ENCODE data around the gene REEP5. TPM values are rescaled to one million over a fixed set of nuclear protein-coding genes. Genes with fewer than 3 reads are reported as not detected.
"Not testable (repeated sequence)": the region's sequence is repeated elsewhere in the genome, so short reads cannot be mapped to it uniquely, and the experiment has no call there.

Gene REEP5
- total RNA-seq, 1 experiment from 2014 or later, result 46.2 TPM

DNA sequence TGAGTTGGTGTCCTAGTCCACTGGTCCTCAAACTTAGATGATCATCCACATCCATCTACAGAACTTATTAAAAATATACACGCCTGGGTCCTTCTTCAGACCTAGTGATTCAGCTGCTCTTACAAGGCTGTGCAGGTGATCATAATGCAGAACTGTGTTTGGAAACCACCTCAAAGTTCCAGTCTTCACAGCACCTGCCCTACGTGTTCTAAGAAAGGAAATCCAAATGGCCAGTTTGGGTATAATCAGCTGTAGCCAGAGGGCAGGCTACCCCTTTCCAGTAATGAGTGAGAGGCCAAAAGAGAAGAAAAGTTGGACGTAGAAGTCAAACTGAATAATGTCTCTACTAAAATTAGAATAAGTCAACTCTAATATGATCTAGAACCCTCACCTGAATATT lies 15.4 kb downstream of the REEP5 start:
- Histone ChIP-seq H2BK12ac (ENCODE audit: insufficient read length, low read depth, low read length) (no peak overlapping the region), H2BK20ac (ENCODE audit: low read depth, low read length, poor library complexity, severe bottlenecking) (no peak overlapping the region), H2BK5ac (ENCODE audit: insufficient read length, low read length) (no peak overlapping the region), H3K18ac (ENCODE audit: insufficient read length, low read depth, low read length) (no peak overlapping the region), H2BK120ac (ENCODE audit: low read depth, low read length, poor library complexity, severe bottlenecking) (no peak overlapping the region), H3K14ac (ENCODE audit: insufficient read depth, low read length) (no peak overlapping the region), H3K79me1 (ENCODE audit: insufficient read depth, low read depth, low read length, poor library complexity, severe bottlenecking) (no peaks in the 10 kb centered on the region), H3K23ac (ENCODE audit: insufficient read length, low read depth, low read length) (no peak overlapping the region), H2AFZ (ENCODE audit: low read length) (no peak overlapping the region), H3K27ac (ENCODE audit: insufficient read length, low read depth, low read length) (no peak overlapping the region), H3K23me2 (ENCODE audit: insufficient read length, low read depth, low read length, poor library complexity, severe bottlenecking) (no peaks in the 10 kb centered on the region), H4K91ac (ENCODE audit: insufficient read length, low read depth, low read length) (no peak overlapping the region), H3K4me1 (ENCODE audit: insufficient read depth, low read length) (no peaks in the 10 kb centered on the region), H3K9me3 (ENCODE audit: control insufficient read depth, low read depth, low read length) (no peaks in the 10 kb centered on the region), H4K5ac (ENCODE audit: insufficient read length, low read depth, low read length) (no peak overlapping the region), H2AK5ac (ENCODE audit: insufficient read length, low read length) (no peak overlapping the region), H3K9ac (ENCODE audit: extremely low read depth, insufficient read length, low read length) (no peak overlapping the region), H2BK15ac (ENCODE audit: low read depth, low read length) (no peak overlapping the region), H3K4ac (ENCODE audit: low read depth, low read length) (no peak overlapping the region), H3K27me3 (ENCODE audit: insufficient read depth, low read length) (no peaks in the 10 kb centered on the region), H3K4me2 (ENCODE audit: insufficient read depth, insufficient read length, low read length) (no peak overlapping the region), H3K79me2 (ENCODE audit: insufficient read depth, low read length) (no peaks in the 10 kb centered on the region), H4K8ac (replicated peaks; ENCODE audit: insufficient read length, low read depth, low read length) (no peak overlapping the region), H4K20me1 (ENCODE audit: control insufficient read depth, insufficient read depth, insufficient read length) (no peaks in the 10 kb centered on the region), H3T11ph (ENCODE audit: low read length) (no peak overlapping the region), H3K56ac (ENCODE audit: insufficient read length, low read depth, low read length) (no peak overlapping the region)
- Mint-ChIP-seq H3K36me3 (ENCODE audit: insufficient read depth in 1 of 3, low read depth in 3 of 3) (peaks cover 1 to 25% (median 13%) of the 10 kb centered on the region in 3 experiments; a peak in 6 of 7 replicates), H3K4me3 (no peak overlapping the region), H3K27ac (no peak overlapping the region), H3K27me3 (ENCODE audit: low read depth) (no peaks in the 10 kb centered on the region), H3K9me3 (no peaks in the 10 kb centered on the region), H3K4me1 (no peaks in the 10 kb centered on the region)
- no peak for DNase-seq
- TF ChIP-seq, protein P1, sequence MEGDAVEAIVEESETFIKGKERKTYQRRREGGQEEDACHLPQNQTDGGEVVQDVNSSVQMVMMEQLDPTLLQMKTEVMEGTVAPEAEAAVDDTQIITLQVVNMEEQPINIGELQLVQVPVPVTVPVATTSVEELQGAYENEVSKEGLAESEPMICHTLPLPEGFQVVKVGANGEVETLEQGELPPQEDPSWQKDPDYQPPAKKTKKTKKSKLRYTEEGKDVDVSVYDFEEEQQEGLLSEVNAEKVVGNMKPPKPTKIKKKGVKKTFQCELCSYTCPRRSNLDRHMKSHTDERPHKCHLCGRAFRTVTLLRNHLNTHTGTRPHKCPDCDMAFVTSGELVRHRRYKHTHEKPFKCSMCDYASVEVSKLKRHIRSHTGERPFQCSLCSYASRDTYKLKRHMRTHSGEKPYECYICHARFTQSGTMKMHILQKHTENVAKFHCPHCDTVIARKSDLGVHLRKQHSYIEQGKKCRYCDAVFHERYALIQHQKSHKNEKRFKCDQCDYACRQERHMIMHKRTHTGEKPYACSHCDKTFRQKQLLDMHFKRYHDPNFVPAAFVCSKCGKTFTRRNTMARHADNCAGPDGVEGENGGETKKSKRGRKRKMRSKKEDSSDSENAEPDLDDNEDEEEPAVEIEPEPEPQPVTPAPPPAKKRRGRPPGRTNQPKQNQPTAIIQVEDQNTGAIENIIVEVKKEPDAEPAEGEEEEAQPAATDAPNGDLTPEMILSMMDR (conservative IDR thresholded peaks at IDR 0.05), result no peak
- WGBS (ENCODE audit: extremely low coverage, insufficient read length, low lambda C conversion rate), result no CpG with 5 or more reads among the region's 3 CpGs

DNA sequence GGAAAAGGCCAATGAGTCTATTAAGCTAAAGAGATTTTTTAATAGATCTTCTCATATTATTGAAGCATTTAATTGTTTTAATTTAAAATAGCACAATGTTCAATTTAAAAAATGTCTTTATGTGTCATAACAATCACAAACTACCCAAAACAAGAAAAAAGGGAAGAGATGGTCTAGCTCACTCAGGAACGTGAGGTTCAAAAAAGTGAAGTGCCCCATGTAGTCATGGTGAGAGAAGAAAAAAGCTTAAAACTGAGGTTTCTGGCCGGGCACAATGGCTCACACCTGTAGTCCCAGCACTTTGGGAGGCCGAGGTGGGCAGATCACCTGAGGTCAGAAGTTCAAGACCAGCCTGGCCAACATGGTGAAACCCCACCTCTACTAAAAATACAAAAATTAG lies 17.0 kb downstream of the REEP5 start:
- not testable (repeated sequence) for H2BK120ac ChIP-seq (ENCODE audit: low read depth, low read length, poor library complexity, severe bottlenecking); H3K27me3 ChIP-seq (ENCODE audit: insufficient read depth, low read length); H3K9me3 Mint-ChIP-seq; H2BK12ac ChIP-seq (ENCODE audit: insufficient read length, low read depth, low read length); H3K4ac ChIP-seq (ENCODE audit: low read depth, low read length); H2BK20ac ChIP-seq (ENCODE audit: low read depth, low read length, poor library complexity, severe bottlenecking); H3K9ac ChIP-seq (ENCODE audit: extremely low read depth, insufficient read length, low read length); H2AFZ ChIP-seq (ENCODE audit: low read length); H3K4me1 ChIP-seq (ENCODE audit: insufficient read depth, low read length); H3K4me3 Mint-ChIP-seq; H3K4me1 Mint-ChIP-seq; H3K79me1 ChIP-seq (ENCODE audit: insufficient read depth, low read depth, low read length, poor library complexity, severe bottlenecking); H3K27me3 Mint-ChIP-seq (ENCODE audit: low read depth); DNase-seq; H3K27ac Mint-ChIP-seq; H3T11ph ChIP-seq (ENCODE audit: low read length); H3K9me3 ChIP-seq (ENCODE audit: control insufficient read depth, low read depth, low read length); H4K5ac ChIP-seq (ENCODE audit: insufficient read length, low read depth, low read length); H3K27ac ChIP-seq (ENCODE audit: insufficient read length, low read depth, low read length); H4K20me1 ChIP-seq (ENCODE audit: control insufficient read depth, insufficient read depth, insufficient read length); H2AK5ac ChIP-seq (ENCODE audit: insufficient read length, low read length); H3K56ac ChIP-seq (ENCODE audit: insufficient read length, low read depth, low read length); H3K4me2 ChIP-seq (ENCODE audit: insufficient read depth, insufficient read length, low read length); H3K79me2 ChIP-seq (ENCODE audit: insufficient read depth, low read length); H3K23ac ChIP-seq (ENCODE audit: insufficient read length, low read depth, low read length); H2BK5ac ChIP-seq (ENCODE audit: insufficient read length, low read length); H3K23me2 ChIP-seq (ENCODE audit: insufficient read length, low read depth, low read length, poor library complexity, severe bottlenecking); H3K14ac ChIP-seq (ENCODE audit: insufficient read depth, low read length); H4K91ac ChIP-seq (ENCODE audit: insufficient read length, low read depth, low read length); H4K8ac ChIP-seq (replicated peaks; ENCODE audit: insufficient read length, low read depth, low read length); H3K18ac ChIP-seq (ENCODE audit: insufficient read length, low read depth, low read length); H2BK15ac ChIP-seq (ENCODE audit: low read depth, low read length)
- peaks cover 8 to 31% (median 14%) of the 10 kb centered on the region in 3 experiments; a peak in 5 of 7 replicates for H3K36me3 Mint-ChIP-seq (ENCODE audit: insufficient read depth in 1 of 3, low read depth in 3 of 3)
- no CpG with 5 or more reads among the region's 3 CpGs for WGBS (ENCODE audit: extremely low coverage, insufficient read length, low lambda C conversion rate)
